GM18511 (cell line): Measurements from ENCODE around the gene CPAMD8.
"Not testable (repeated sequence)": the region's sequence is repeated elsewhere in the genome, so short reads cannot be mapped to it uniquely, and the experiment has no call there.

ENCODE experiments used
- ATAC-seq: cut with Tn5 transposase; IDR thresholded peaks from one replicate; pipeline ENCODE4 v1.9.1; 2021; ENCODE audit warnings: mild to moderate bottlenecking, moderate library complexity; ENCODE audit not compliant: unreplicated experiment

The CPAMD8 gene

GRCh38 chr19:17002455-17002854 is 24.2 kb downstream of the CPAMD8 start:
- no peak for ATAC-seq

- no peak for ATAC-seq
Measured at GRCh38 chr19:17001603-17002183, 24.9 kb downstream of the CPAMD8 start.

- no peak for ATAC-seq
Measured at GRCh38 chr19:16998635-16999194, 27.9 kb downstream of the CPAMD8 start.

GRCh38 chr19:16996838-16997490 is 29.6 kb downstream of the CPAMD8 start:
- not testable (repeated sequence) for ATAC-seq

- no peak for ATAC-seq
Measured at GRCh38 chr19:16988661-16989060, 37.9 kb downstream of the CPAMD8 start.

- ATAC-seq, result no peak
Measured at GRCh38 chr19:16985403-16985802, 41.2 kb downstream of the CPAMD8 start.

- ATAC-seq, result not testable (repeated sequence)
Measured at GRCh38 chr19:16982586-16982985, 44.0 kb downstream of the CPAMD8 start.

GRCh38 chr19:16978839-16979802 is 47.5 kb downstream of the CPAMD8 start:
- ATAC-seq, result no peak

GRCh38 chr19:16978156-16978555 is 48.5 kb downstream of the CPAMD8 start:
- ATAC-seq, result no peak

GRCh38 chr19:16977306-16977705 is 49.3 kb downstream of the CPAMD8 start:
- ATAC-seq, result no peak

GRCh38 chr19:16976446-16976845 is 50.2 kb downstream of the CPAMD8 start:
- no peak for ATAC-seq

- ATAC-seq, result no peak
Measured at GRCh38 chr19:16970821-16971220, 55.8 kb downstream of the CPAMD8 start.

- ATAC-seq, result no peak
Measured at GRCh38 chr19:16969135-16969534, 57.5 kb downstream of the CPAMD8 start.

GRCh38 chr19:16960996-16961822 is 65.4 kb downstream of the CPAMD8 start:
- not testable (repeated sequence) for ATAC-seq

- ATAC-seq, result not testable (repeated sequence)
Measured at GRCh38 chr19:16958277-16958676, 68.3 kb downstream of the CPAMD8 start.

- ATAC-seq, result no peak
Measured at GRCh38 chr19:16957855-16958254, 68.8 kb downstream of the CPAMD8 start.

GRCh38 chr19:16957151-16957701 is 69.4 kb downstream of the CPAMD8 start:
- ATAC-seq, result no peak

- no peak for ATAC-seq
Measured at GRCh38 chr19:16955161-16955560, 71.4 kb downstream of the CPAMD8 start.

GRCh38 chr19:16952046-16952445 is 74.6 kb downstream of the CPAMD8 start:
- no peak for ATAC-seq

- no peak for ATAC-seq
Measured at GRCh38 chr19:16951529-16951928, 75.1 kb downstream of the CPAMD8 start.
